HG03025 (cell line): ENCODE data around the gene ELFN1.

Experiments used
- ATAC-seq: cut with Tn5 transposase; IDR thresholded peaks from one replicate; pipeline ENCODE4 v1.9.1; 2021; ENCODE audit warnings: mild to moderate bottlenecking, moderate library complexity; ENCODE audit not compliant: unreplicated experiment, low FRiP score

Gene ELFN1

DNA sequence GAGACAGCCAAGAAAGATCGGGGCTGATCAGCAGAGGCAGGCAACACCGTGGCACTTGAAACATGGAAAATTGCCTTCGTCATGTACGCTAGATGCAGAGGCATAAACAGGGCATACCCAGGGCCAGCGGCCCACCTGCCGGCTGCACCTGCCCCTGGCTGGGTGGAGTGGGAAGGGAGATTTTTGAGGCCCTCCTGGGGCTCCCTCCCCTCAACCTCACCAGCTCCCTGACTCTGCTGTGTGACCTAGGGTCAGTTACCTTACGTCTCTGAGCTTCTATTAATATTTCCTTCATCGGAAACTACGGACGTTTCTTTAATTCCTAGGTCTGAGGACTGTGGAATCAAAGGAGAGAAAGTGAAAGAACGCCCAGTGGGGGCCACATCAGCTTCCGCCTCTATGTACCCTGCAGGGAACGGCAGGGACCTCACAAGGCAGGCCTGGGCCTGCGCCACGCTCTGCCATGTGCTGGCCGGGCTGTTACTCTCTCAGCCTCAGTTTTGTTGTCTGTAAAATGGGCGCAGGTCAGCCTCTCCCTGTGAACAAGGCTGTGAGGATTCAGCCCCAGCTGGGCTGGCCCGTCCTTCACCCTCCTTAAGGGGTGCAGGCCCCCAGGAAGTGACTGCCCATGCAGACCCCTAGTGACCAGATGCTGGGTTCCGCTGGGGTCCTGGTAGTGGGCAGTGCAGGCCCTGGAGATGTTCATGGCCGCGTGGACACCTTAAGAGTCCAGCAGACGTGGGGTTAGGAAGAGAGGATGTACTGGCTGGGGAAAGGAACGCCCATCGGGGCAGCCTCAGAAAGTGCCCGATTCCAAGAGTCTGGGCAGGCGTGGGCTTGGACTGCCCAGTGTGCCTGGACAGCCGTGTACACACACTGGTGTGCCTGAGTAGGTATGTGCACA lies 22.7 kb downstream of the ELFN1 start:
- no peak for ATAC-seq

DNA sequence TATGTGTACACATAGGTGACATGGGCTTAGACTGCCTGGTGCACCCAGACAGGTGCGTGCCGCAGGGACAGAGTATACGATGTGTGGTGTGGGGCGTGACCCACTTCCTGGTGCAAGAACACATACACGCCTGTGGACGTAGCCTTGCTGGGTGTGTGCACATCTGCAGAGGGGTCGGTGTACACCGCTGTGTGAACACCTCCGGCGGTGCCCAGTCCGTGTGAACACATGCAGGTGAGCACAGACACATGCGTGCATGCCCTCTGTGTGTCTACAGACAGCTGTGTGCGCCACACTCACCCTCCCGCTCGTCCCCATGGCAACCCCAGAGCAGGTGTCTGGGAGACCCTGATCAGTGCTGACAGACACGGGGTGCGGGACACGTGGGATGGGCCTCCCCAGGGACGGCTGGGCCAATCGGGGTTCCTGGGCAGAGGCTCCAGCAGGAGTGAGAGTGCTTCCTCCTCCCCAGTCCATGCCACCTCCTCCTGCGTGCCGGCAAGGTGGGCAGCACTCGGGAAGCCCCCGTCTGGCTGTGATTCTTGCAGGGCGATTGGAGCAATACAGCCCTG lies 23.4 kb downstream of the ELFN1 start:
- no peak for ATAC-seq

DNA sequence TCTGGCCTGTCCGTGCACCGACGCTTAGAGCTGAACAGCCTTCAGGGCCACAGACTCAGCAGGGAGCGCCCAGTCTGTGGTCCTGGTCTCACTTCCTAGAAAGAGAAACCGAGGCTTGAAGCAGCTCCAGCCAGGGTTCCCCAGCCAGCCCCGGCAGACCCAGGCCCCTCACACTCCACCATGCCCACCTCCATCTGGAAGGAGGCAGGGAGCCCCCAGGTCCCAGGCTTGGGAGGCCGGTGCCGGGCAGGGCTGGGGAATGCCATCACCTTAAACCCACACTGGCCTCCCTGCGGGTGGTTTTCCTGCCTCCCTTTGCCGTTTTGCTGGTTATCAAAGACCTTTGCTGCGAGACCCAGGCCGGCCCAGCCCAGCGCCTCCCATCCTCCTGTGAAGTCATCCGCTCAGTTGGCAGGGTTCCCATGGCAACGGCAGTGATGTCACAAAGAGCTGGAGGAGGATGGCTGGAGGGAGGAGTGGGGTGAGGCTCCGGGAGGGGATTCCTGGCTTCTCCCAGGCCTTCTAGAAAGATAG lies 24.0 kb downstream of the ELFN1 start:
- no peak for ATAC-seq

DNA sequence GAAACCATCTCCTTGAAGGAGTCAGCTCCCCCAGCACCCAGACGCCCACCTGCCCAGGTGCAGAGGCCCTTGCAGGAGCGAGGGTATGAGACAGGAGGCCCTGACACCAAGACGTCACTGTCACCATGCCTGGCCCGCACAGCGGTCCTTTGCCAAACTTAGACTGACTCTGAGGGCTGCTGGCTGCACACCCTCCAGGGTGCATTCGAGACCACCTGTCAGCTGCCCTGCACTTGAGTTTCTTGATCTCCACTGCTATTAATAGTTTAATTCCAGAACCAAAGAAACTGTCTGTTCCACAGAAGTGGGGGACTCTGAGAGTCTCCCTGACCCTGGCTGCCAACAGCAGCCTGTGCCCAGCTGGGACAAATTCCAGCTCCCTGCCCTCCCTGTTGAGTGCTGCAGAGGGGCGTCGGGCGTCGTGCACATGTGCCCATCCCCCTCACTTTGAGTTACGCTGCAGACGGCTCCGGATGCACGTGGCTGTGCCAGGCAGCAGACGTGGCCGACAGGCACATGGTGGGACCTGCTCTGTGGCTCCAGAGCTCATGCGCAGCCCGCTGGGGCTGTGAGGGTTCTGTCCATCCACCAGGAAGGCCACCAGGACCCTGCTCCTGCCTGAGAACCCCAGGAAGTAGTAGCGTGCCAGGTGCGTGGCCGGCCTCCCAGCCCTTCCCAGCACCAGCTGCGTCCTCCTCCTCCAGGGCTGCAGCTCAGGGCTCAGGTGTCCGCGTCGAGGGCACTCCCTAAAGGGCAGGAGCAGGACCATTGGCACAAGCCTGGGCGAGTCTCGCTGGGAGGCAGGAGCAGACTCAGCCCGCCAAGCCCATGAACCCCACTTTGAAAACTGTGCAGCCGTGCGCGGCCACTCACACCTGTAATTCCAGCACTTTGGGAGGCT lies 24.8 kb downstream of the ELFN1 start:
- no peak for ATAC-seq

DNA sequence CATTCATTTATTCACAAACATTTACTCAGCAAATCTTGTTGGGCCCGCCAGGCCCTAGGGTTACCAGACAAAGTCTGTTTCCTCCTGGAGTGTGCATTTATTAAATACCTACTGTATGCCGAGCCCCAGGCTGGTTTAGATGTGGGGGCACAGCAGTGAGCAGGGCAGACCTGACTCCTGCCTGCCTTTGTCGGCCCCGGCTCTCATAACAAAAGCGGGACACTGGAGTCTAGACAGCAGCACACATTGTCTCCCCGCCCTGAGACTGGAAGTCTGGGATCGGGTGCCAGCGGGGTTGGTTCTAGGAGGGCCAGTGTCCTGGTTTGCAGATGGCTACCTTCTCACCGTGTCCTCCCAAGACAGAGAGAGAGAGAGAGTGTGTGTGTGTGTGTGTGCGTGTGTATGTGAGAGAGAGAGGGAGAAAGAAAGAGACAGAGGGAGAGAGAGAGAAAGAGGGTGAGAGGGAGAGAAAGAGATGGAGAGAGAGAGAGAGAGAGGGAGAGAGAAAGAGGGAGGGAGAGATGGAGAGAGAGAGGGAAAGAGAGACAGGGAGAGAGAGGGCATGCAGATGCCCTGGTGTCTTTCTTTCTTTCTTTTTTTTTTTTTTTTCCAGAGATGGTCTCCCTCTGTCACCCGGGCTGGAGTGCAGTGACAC lies 25.9 kb downstream of the ELFN1 start:
- ATAC-seq = no peak

DNA sequence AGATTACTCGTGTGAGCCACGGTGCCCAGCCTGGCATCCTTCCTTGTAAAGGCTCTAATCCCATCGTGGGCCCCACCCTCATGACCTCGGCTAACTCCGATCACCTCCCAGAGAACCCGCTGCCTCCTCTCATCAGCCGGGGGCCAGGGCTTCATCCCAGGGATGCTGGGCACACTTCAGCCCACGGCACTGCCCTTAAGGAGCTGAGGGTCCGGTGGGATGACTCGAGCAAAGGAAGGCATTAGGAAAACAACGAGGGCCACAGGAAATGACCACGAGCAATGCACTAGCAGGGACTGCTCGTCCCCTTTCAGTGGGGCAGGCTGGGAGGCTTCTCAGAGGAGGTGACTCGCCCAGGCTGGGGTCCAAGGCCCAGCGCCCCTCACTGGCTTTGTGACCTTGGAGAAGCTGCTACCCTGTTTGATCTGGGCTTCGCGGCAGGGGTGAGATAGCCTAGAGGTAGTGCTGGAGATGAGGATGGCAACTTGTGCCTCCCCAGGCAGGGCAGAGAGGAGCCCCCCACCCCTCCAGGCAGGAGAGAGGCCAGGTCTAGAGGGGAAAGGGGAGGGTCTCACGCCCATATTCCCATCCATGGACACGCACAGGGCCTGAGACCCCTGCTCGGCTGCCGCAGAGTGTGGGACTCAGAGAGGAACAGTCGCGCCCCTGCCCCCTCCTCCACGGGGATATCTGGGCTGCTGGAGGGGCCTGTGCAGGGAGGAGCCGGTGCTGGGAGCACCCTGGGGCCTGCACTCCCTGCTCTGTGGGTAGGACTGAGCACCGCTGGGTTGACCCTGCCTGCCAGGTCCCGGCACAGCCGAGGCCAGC lies 26.8 kb downstream of the ELFN1 start:
- no peak for ATAC-seq

DNA sequence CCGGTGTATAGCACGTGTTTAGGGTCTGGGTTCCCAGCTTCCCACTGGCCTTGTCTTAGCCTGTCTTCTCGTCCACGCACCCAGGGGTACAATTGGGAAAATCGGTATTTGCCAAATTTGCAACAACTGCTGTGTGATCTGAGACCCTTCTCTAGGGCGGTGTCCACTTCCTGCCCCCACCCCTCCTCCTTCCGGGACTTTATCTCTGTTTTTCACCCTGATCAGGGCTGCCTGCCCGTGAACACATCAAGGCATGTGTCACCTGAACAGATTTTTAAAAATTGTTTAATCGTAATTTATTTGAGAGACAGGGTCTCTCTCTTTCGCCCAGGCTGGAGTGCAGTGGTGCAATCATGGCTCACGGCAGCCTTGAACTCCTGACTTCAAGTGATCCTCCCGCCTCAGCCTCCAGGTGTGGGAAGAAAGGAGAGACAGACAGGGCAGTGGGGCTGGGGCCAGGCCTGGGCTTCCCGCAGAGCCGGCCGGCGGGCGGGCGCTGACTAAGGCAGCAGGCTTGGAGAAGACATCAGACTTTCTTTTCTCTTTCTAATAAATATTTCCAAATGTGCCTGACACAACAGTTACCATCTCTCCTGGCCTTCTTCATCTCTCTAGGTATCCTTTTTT lies 27.5 kb downstream of the ELFN1 start:
- no peak for ATAC-seq

DNA sequence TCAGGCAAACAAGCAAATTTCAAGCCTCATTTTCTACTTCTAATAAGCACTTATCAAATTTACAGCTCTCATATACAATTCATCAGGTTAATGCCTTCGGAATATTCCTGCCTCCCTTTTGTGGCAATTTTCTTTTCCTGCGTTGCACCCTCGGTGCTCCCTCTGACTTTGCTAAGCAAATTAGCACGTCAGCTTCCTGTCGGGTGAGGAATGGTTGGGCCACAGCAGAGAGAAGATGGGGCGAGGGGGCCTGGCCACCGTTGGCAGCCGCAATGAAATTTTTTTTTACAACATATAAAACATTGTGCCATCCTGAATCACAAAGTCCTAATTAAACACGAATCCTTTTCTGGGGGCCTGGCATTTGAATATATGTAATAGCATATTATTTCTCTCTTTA lies 28.1 kb downstream of the ELFN1 start:
- no peak for ATAC-seq

DNA sequence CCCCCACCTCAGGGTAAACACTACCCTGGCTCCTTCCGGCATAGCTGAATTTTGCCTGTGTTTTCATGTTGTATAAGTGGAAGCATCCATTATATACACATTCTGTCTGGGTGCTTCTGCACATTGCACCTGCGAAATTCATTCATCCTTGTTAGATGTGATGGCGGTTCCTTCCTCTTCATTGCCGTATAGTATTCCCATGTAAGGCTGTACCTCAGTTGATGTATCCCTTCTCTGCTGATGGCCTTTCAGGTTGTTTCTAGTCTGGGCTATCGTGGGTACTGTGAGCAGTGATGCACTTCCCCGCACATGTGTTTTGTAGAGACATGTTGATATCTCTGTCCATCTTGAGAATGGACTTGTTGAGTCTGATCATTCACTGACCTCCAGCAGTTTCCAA lies 28.9 kb downstream of the ELFN1 start:
- ATAC-seq = no peak

DNA sequence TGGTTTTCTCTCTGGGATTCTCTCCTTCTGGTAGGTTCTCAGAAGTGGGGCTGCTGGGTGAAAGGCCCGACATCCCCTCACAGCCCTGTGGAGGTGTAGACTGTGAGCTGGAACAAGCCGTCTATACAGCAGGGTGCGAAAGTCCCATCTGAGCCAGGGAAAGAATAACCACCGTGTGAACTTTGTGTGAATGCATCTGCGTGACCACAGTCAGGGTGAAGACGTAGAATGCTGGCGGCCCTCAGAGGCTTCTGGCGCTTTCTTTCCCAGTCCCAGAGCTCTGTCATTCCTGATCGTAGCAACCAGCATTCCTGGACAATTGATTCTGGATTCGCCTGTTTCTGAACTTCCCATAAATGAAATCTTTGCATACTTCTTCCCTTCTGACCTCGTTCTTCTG lies 30.0 kb downstream of the ELFN1 start:
- no peak for ATAC-seq

DNA sequence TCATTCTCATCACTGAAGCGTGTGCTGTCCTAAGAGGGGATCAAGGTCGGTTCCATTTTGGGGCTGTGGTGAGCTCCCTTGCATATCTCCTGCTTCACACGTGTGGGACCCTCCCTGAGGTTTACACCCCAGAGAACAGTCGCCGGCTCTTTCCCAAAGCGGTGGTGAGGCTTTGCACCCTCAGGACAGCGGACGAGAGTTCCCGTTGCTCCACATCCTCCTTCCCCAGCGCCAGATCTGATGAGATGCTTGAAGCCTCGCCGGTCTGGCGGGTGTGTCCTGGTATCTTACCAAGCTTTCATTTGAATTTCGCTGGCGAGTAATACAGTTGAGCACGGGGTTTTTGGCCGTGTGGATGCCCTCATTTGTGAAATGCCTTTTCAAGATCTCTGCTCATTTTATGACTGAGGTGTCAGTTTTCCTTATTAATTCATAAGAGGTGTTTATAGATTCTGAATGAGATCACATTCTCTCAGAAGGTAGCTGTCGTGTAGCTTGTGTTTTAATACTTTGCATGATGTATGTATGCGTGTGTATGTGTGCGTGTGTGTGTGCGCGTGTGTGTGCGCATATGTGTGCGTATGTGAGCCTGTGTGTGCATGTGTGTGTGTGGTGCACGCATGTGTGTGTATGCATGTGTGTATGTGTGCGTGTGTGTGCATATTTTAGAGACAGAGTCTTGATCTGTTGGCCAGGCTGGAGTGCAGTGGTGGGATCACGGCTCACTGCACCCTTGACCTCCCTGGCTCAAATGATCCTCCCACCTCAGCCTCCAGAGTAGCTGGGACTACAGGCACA lies 30.7 kb downstream of the ELFN1 start:
- no peak for ATAC-seq

DNA sequence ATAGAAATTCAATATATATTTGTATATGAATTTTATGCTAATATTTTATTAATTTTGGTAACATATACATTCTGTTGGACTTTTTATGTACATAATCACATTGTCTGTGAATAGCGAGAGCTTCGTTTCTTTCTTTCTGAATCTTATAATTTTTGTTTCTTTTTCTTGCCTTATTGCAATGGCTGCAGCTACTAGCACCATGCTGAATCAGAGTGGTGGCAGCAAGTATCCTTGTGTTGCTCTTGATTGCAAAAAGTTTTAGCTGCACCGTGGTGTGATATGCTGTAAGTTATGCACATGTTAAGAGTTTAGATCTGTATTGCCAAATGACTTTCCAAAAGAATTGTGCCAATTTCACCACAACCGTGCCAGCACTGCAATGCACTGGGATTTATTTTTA lies 32.6 kb downstream of the ELFN1 start:
- no peak for ATAC-seq

DNA sequence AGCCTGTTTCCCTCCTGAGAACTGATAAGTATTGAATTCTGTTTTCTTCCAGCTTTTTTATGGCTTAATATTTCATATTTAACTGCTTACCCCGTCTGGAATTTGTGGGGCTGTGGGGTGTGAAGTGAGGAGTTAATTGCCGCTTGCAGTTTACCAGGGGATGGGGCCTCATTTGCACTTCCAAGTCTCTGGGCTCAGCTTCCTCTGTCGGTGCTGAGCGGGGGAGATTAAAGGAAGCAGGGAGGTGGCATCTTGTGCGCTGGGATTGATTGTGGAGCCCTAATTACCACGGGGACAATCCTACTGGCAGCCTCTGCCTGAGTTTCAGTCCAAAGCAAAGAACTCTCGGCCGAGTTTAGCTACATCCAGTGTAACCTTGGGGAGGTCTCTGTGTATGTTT lies 33.4 kb downstream of the ELFN1 start:
- ATAC-seq = no peak

DNA sequence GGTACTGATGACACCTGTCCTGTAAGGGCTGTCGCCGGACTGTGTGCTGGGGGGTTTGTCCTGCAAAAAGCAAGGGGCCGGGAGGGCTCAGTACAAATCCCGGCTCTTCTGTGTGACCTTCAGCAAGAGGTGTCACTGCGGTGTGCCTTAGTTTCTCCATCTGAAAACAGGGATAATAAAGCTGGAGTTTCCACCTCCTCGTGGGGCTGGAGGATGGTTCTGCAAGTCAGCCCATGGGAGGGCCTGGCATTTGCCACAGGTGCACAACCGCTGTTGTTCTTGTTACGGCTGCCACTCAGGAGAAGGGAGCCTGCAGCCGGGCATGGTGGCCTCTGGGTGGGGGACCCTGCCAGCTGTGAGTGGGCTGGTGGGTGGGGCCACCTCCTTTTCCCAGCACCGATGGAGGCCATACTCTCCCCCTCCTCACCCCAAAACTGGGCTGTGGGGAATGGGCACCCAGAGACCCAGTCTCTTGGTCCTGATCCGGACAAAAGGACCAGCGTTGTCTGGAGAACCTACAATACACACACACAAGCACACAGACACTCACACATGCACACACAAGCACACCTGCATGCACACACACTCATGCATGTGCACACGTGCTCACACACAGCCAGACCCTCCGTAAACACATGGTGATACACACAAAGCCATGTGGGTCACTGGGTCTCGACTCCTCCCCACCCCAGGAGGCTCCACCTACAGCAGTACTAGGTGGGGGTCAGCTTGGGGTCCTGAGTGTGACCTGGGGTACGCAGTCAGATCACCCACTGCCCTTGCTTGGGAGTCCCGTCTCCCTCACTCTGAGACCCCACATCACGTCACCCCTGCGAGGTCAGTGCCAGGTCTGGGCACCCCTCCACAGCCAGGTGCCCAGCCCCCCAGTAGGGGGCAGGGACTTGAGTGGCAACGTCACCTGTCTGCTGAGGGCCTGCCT lies 34.1 kb downstream of the ELFN1 start:
- no peak for ATAC-seq

DNA sequence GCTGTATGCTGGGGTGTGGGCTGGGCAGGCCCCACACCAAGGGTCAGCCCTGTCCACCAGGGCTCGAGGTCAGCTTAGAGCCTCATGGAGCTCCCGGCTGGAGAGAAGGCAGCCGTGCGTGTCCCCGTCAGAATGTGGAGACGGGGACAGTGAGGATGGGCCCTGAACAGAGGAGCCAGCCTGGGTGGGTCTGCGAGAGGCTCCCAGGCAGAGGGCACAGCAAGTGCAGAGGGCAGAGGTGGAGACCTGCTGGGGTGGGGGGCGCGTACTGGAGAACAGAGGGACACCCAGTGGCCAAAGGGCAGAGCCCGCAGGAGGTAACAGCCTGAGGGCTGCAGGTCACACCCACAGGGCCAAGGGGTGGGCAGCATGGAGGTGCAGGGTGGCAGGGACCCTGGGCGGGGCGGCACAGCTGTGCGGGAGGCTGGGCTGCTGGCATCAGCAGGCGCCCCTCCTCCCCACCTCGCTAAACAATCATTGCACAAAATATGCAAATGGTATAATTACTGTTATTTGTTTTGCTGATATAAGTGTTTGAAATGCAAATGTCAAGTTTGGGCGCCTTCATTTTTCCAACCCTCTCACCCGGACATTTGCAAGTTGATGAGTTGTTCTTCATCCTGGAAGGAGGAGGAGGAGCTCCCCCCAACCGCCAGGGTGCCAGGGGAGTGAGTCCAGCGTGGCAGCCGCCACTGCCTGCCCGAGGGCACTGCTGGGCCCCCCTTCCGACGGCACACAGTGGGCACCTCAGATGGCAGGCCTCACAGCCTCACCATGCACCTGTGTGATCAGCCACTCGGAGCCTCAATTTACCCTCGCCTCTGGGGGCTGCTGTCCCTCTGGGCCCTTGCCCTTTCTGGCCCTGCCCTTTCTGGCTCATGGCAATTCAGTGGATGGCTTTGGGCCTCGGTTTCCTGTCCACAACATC lies 35.0 kb downstream of the ELFN1 start:
- ATAC-seq = no peak

DNA sequence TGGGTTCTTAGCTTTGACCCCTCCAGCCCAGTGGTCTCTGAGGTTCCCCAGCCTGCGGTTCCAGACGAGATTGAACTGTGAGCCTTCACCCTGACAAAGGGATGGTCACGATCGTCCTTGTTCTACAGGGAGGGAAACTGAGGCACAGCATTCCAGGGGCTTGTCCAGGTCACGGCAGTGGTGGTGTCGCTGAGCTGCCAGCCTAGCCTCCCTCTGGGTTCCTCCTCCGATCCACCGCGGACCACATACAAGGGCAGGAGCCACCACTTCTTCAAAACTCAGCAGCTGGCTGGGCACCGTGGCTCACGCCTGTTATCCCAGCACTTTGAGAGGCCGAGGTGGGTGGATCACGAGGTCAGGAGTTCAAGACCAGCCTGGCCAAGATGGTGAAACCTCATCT lies 35.8 kb downstream of the ELFN1 start:
- ATAC-seq = no peak
